Neural cell (in vitro differentiated cells): ENCODE results near the gene RING1.

Source experiments
- CTCF ChIP-seq: fragments of 450-650 bp; IDR thresholded peaks from 2 replicates; pipeline ENCODE4 v1.5.1; 2014; ENCODE audit warnings: antibody characterized with exemption, mild to moderate bottlenecking, moderate library complexity; ENCODE audit not compliant: poor library complexity, severe bottlenecking
- EZH2 ChIP-seq: fragments of 200-600, 300-800 bp; shearing (Covaris generic), sonication (generic); IDR thresholded peaks from 2 replicates; pipeline ENCODE4 v1.6.1; 2014; ENCODE audit warnings: antibody characterized with exemption, low read length, borderline replicate concordance, mild to moderate bottlenecking; ENCODE audit not compliant: insufficient read depth, poor library complexity, severe bottlenecking
- MXI1 ChIP-seq: fragments of 450-650 bp; conservative IDR thresholded peaks from 2 replicates; pipeline ENCODE4 v1.6.1; 2014; ENCODE audit warnings: antibody characterized with exemption, mild to moderate bottlenecking; ENCODE audit not compliant: poor library complexity, severe bottlenecking
- POLR2AphosphoS5 ChIP-seq: IDR thresholded peaks from 2 replicates; pipeline ENCODE4 v1.6.1; 2012
- RAD21 ChIP-seq: fragments of 450-650 bp; conservative IDR thresholded peaks from 2 replicates; pipeline ENCODE4 v1.6.1; 2014; ENCODE audit warnings: antibody characterized with exemption, mild to moderate bottlenecking, moderate library complexity

GRCh38 chr6:33193619-33194018 lies 14.7 kb upstream of the RING1 start:
- no peak for TF ChIP-seq CTCF
- no peak for TF ChIP-seq EZH2
- no peak for TF ChIP-seq RAD21
- no peak for TF ChIP-seq MXI1
- no peak for TF ChIP-seq POLR2AphosphoS5
